ENCODE data around the gene BLTP2. TPM values are rescaled to one million over a fixed set of nuclear protein-coding genes. Genes with fewer than 3 reads are reported as not detected.

BLTP2 gene
- total and polyA plus RNA-seq, 12 donors = 15.6 to 110 (median 67.2) TPM

GRCh38 chr17:28598389-28598788 lies 46.6 kb downstream of the BLTP2 start:
- no peak for TF ChIP-seq CTCF (IDR thresholded peaks at IDR 0.05)
- H3K4me1 ChIP-seq = peaks cover 0 to 22% (median 13%) of the 10 kb centered on the region in 9 donors
- 3 to 6% methylated on average over 17 of the region's 17 CpGs for WGBS, 2 donors
- H3K4me3 ChIP-seq = peak overlapping the region; percentile 26 to 80 (median 67)
- DNase-seq (no peak), ATAC-seq (no peak)
- peak overlapping the region in 5 of 10 donors; percentile 84 to 96 (median 93) for H3K27ac ChIP-seq
- H3K9me3 ChIP-seq = no peaks in the 10 kb centered on the region
- H3K36me3 ChIP-seq = peaks cover 0 to 6% (median 0%) of the 10 kb centered on the region in 9 donors
- intact Hi-C loops (cut with DNase I) = loop anchor here in 1 of 10 donors (2.0 kb wide), 1 partner anchor 22 kb away; the partner anchor contains the start of gene ALDOC
- H3K27me3 ChIP-seq = no peaks in the 10 kb centered on the region

- no peaks in the 10 kb centered on the region for H3K9me3 ChIP-seq
- TF ChIP-seq CTCF (IDR thresholded peaks at IDR 0.05) = no peak
- H3K27me3 ChIP-seq = no peaks in the 10 kb centered on the region
- peaks cover 0 to 22% (median 13%) of the 10 kb centered on the region in 9 donors for H3K4me1 ChIP-seq
- intact Hi-C loops (cut with DNase I) = loop anchor here in 1 of 10 donors (2.0 kb wide), 1 partner anchor 21 kb away; the partner anchor contains the start of gene ALDOC
- H3K36me3 ChIP-seq = peaks cover 0 to 11% (median 0%) of the 10 kb centered on the region in 9 donors
- ATAC-seq = no peak
- H3K27ac ChIP-seq = peak overlapping the region in 1 of 10 donors; percentile 96
- DNase-seq = no peak
- 53% methylated on average over 5 of the region's 5 CpGs for WGBS, 2 donors
- H3K4me3 ChIP-seq = peak overlapping the region in 5 of 10 donors; percentile 64 to 71 (median 69)
Observed at GRCh38 chr17:28597606-28598383, 47.2 kb downstream of the BLTP2 start.

Other genes with a start within 250 kb of the BLTP2 start
- 10 to 100 TPM in 1 of 10 donors, 1 to 10 TPM in 9; 3.6 to 10.2 (median 4.9) TPM for gene SLC46A1, start 238.9 kb downstream of the BLTP2 start, total RNA-seq
- gene SLC46A1, start 238.9 kb downstream of the BLTP2 start, polyA plus RNA-seq = 1 to 10 TPM; 1.4 to 2.8 TPM
- not detected for gene SLC13A2, start 171.5 kb downstream of the BLTP2 start, total RNA-seq
- gene SLC13A2, start 171.5 kb downstream of the BLTP2 start, polyA plus RNA-seq = not detected
- gene FOXN1, start 138.8 kb downstream of the BLTP2 start, total RNA-seq = not detected
- gene FOXN1, start 138.8 kb downstream of the BLTP2 start, polyA plus RNA-seq = not detected
- 10 to 100 TPM; 10.6 to 23.4 (median 21.0) TPM for gene UNC119, start 92.5 kb downstream of the BLTP2 start, total RNA-seq
- 10 to 100 TPM; 18.0 to 23.8 TPM for gene UNC119, start 92.5 kb downstream of the BLTP2 start, polyA plus RNA-seq
- 10 to 100 TPM; 44.6 to 69.3 (median 49.6) TPM for gene PIGS, start 73.6 kb downstream of the BLTP2 start, total RNA-seq
- gene PIGS, start 73.6 kb downstream of the BLTP2 start, polyA plus RNA-seq = 10 to 100 TPM in 1 of 2 donors, 1 to 10 TPM in 1; 9.0 to 44.9 TPM
- gene ALDOC, start 68.3 kb downstream of the BLTP2 start, total RNA-seq = 100 to 1,000 TPM; 196 to 416 (median 291) TPM
- 100 to 1,000 TPM; 122 to 156 TPM for gene ALDOC, start 68.3 kb downstream of the BLTP2 start, polyA plus RNA-seq
- 1 to 10 TPM in 7 of 10 donors, under 1 TPM in 3; 0.55 to 6.5 (median 1.2) TPM for gene SPAG5, start 46.1 kb downstream of the BLTP2 start, total RNA-seq
- 1 to 10 TPM in 1 of 2 donors, under 1 TPM in 1; 0.86 to 1.6 TPM for gene SPAG5, start 46.1 kb downstream of the BLTP2 start, polyA plus RNA-seq
- gene RSKR, start 31.0 kb downstream of the BLTP2 start, total RNA-seq = 1 to 10 TPM; 2.1 to 6.4 (median 4.1) TPM
- gene RSKR, start 31.0 kb downstream of the BLTP2 start, polyA plus RNA-seq = 1 to 10 TPM; 3.0 to 8.7 TPM
- 10 to 100 TPM; 26.6 to 38.8 (median 29.9) TPM for gene SDF2, start 16.7 kb upstream of the BLTP2 start, total RNA-seq
- gene SDF2, start 16.7 kb upstream of the BLTP2 start, polyA plus RNA-seq = 10 to 100 TPM; 16.8 to 54.7 TPM
- 10 to 100 TPM; 44.1 to 54.1 (median 50.5) TPM for gene SUPT6H, start 17.0 kb upstream of the BLTP2 start, total RNA-seq
- gene SUPT6H, start 17.0 kb upstream of the BLTP2 start, polyA plus RNA-seq = 10 to 100 TPM; 19.3 to 34.2 TPM
- gene PROCA1, start 66.7 kb upstream of the BLTP2 start, total RNA-seq = 1 to 10 TPM in 9 of 10 donors, under 1 TPM in 1; 0.76 to 2.1 (median 1.3) TPM
- gene PROCA1, start 66.7 kb upstream of the BLTP2 start, polyA plus RNA-seq = 1 to 10 TPM in 1 of 2 donors, under 1 TPM in 1; 0.74 to 4.9 TPM
- gene RAB34, start 72.7 kb upstream of the BLTP2 start, total RNA-seq = 10 to 100 TPM in 7 of 10 donors, 1 to 10 TPM in 3; 7.0 to 25.0 (median 10.4) TPM
- 10 to 100 TPM; 25.2 to 37.3 TPM for gene RAB34, start 72.7 kb upstream of the BLTP2 start, polyA plus RNA-seq
- 100 to 1,000 TPM; 807 to 986 (median 861) TPM for gene RPL23A, start 74.8 kb upstream of the BLTP2 start, total RNA-seq
- 1,000 to 10,000 TPM in 1 of 2 donors, 100 to 1,000 TPM in 1; 300 to 1,566 TPM for gene RPL23A, start 74.8 kb upstream of the BLTP2 start, polyA plus RNA-seq
- 1 to 10 TPM in 4 of 10 donors, under 1 TPM in 6; 0.36 to 1.8 (median 0.89) TPM for gene TLCD1, start 81.1 kb upstream of the BLTP2 start, total RNA-seq
- gene TLCD1, start 81.1 kb upstream of the BLTP2 start, polyA plus RNA-seq = 1 to 10 TPM; 3.4 to 9.3 TPM
- 1 to 10 TPM in 4 of 10 donors, under 1 TPM in 6; 0.38 to 2.8 (median 0.82) TPM for gene NEK8, start 83.6 kb upstream of the BLTP2 start, total RNA-seq
- gene NEK8, start 83.6 kb upstream of the BLTP2 start, polyA plus RNA-seq = 1 to 10 TPM; 1.1 to 1.8 TPM
- gene TRAF4, start 98.9 kb upstream of the BLTP2 start, total RNA-seq = 1 to 10 TPM; 1.3 to 6.4 (median 3.8) TPM
- 1 to 10 TPM; 2.8 to 3.8 TPM for gene TRAF4, start 98.9 kb upstream of the BLTP2 start, polyA plus RNA-seq
- 10 to 100 TPM; 13.2 to 19.4 (median 16.0) TPM for gene FAM222B, start 197.6 kb upstream of the BLTP2 start, total RNA-seq
- 10 to 100 TPM in 1 of 2 donors, 1 to 10 TPM in 1; 8.7 to 13.2 TPM for gene FAM222B, start 197.6 kb upstream of the BLTP2 start, polyA plus RNA-seq
- gene ERAL1, start 209.9 kb upstream of the BLTP2 start, total RNA-seq = 10 to 100 TPM; 34.2 to 41.6 (median 39.2) TPM
- 10 to 100 TPM; 32.3 to 48.2 TPM for gene ERAL1, start 209.9 kb upstream of the BLTP2 start, polyA plus RNA-seq

All from heart right ventricle (tissue), 16 donors.